ENCODE results near the gene ITGAD.

DNA sequence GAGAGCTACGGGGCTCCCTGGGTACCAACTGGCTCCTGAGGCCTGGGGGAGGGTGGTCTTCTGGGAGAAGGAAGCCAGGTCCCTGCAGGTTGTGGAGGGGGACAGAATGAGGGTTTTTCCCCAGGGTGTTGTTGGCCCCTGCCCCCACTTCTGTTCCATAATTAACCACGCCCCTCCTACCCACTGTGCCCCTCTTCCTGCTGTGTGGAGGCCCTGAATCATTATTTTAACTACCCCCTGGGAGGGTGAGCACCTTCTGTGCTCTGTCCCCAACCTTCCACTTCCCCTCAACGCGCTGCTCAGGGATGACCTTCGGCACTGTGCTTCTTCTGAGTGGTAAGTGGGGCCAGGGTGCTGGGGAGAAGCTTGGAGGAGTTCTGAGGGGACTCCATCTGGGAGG is at the start of gene ITGAD:
- no peak for TF ChIP-seq POLR2A (IDR thresholded peaks at IDR 0.05)
- TF ChIP-seq, protein P1, sequence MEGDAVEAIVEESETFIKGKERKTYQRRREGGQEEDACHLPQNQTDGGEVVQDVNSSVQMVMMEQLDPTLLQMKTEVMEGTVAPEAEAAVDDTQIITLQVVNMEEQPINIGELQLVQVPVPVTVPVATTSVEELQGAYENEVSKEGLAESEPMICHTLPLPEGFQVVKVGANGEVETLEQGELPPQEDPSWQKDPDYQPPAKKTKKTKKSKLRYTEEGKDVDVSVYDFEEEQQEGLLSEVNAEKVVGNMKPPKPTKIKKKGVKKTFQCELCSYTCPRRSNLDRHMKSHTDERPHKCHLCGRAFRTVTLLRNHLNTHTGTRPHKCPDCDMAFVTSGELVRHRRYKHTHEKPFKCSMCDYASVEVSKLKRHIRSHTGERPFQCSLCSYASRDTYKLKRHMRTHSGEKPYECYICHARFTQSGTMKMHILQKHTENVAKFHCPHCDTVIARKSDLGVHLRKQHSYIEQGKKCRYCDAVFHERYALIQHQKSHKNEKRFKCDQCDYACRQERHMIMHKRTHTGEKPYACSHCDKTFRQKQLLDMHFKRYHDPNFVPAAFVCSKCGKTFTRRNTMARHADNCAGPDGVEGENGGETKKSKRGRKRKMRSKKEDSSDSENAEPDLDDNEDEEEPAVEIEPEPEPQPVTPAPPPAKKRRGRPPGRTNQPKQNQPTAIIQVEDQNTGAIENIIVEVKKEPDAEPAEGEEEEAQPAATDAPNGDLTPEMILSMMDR (IDR thresholded peaks at IDR 0.05 in 8 of 11, conservative IDR thresholded peaks at IDR 0.05 in 3 of 11) = no peak
